HCT116 (cell line): Measurements from ENCODE around the gene POPDC3. TPM values are rescaled to one million over a fixed set of nuclear protein-coding genes. Genes with fewer than 3 reads are reported as not detected.
"Not testable (repeated sequence)": the region's sequence is repeated elsewhere in the genome, so short reads cannot be mapped to it uniquely, and the experiment has no call there.

ENCODE experiments used
- ATAC-seq: fragments of 200-7000 bp; cut with Tn5 transposase; 2 replicates; pipeline ENCODE4 v1.9.1; 2020; ENCODE audit warnings: mild to moderate bottlenecking, moderate library complexity
- BruUV-seq: library from RNA; stranded (reverse); fragments of 400-500 nt; replicated peaks from 2 replicates; lab custom pipeline; 2021; lab: Mats Ljungman, UMichigan
- CTCF ChIA-PET: fragments of 300-600 bp; sonication (Branson Sonifier 250); formaldehyde crosslinking; loops from one replicate; lab custom pipeline; 2021; ENCODE audit warnings: antibody characterized with exemption; lab: Charles Lee
- POLR2A ChIA-PET: fragments of 300-600, 350-600 bp; sonication (Branson Sonifier 250); formaldehyde crosslinking; loops from one replicate; lab custom pipeline; 2021; ENCODE audit warnings: antibody characterized with exemption; lab: Charles Lee
- RAD21 ChIA-PET, 2 experiments: fragments of 300-600 bp; sonication (Branson Sonifier 250); formaldehyde crosslinking; loops; one replicate each; lab custom pipeline; 2023; ENCODE audit warnings: low total read pairs in 2 of 2; ENCODE audit not compliant: uncharacterized antibody in 2 of 2, unreplicated experiment in 2 of 2, low non-redundant PET in 1 of 2; lab: Charles Lee
- DNase-seq: peaks from one replicate; pipeline ENCODE4 v3.0.0-alpha.2; 2010; ENCODE audit warnings: low read depth, low spot score
- H2AFZ ChIP-seq: fragments of 200-600 bp; shearing (Covaris generic), sonication (generic); 2 replicates; pipeline ENCODE4 v1.6.1; 2017; ENCODE audit warnings: low read depth, mixed run types, mixed read lengths, antibody characterized with exemption, low read length; ENCODE audit not compliant: poor library complexity, severe bottlenecking
- H3K27ac ChIP-seq: 2 replicates; pipeline ENCODE4 v1.5.1; 2012; ENCODE audit warnings: low read depth, low read length
- H3K27me3 ChIP-seq: fragments of 200-600 bp; sonication (generic); 2 replicates; pipeline ENCODE4 v1.6.1; 2016; ENCODE audit warnings: mixed run types, low read length, mixed read lengths; ENCODE audit not compliant: insufficient read depth
- H3K36me3 ChIP-seq, 2 experiments: fragments of 200-500 bp in 1 of 2; fragments of 200-600 bp in 1 of 2; sonication (Bioruptor generic) in 1 of 2; sonication (generic) in 1 of 2; 2 replicates each; pipeline versions ENCODE4 v1.5.1 to v1.6.1; 2014 to 2016; ENCODE audit warnings: low read length in 2 of 2, inconsistent platforms in 1 of 2, mixed read lengths in 1 of 2, mixed run types in 1 of 2; ENCODE audit not compliant: insufficient read depth in 2 of 2, control insufficient read depth in 1 of 2
- H3K4me1 ChIP-seq, 2 experiments: fragments of 200-600 bp in 1 of 2; sonication (generic) in 1 of 2; 2 replicates each; pipeline versions ENCODE4 v1.5.1 to v1.6.1; 2012 to 2017; ENCODE audit warnings: low read length in 2 of 2, inconsistent platforms in 1 of 2, mild to moderate bottlenecking in 1 of 2, mixed read lengths in 1 of 2, mixed run types in 1 of 2, moderate library complexity in 1 of 2; ENCODE audit not compliant: insufficient read depth in 2 of 2, control insufficient read depth in 1 of 2
- H3K4me2 ChIP-seq: fragments of 200-600 bp; sonication (generic); 2 replicates; pipeline ENCODE4 v1.6.1; 2017; ENCODE audit warnings: mixed run types, low read length, mixed read lengths
- H3K4me3 ChIP-seq, 2 experiments: fragments of 200-600 bp in 1 of 2; sonication (generic) in 1 of 2; replicated peaks in 1 of 2; 2 replicates each; pipeline ENCODE4 v1.5.1; 2011 to 2016; ENCODE audit warnings: low read length in 2 of 2, control low read depth in 1 of 2, low read depth in 1 of 2, mild to moderate bottlenecking in 1 of 2, mixed read lengths in 1 of 2, mixed run types in 1 of 2
- H3K79me2 ChIP-seq: fragments of 200-600 bp; sonication (generic); 2 replicates; pipeline ENCODE4 v1.6.1; 2017; ENCODE audit warnings: mild to moderate bottlenecking, mixed run types, low read length, moderate library complexity, mixed read lengths; ENCODE audit not compliant: insufficient read depth
- H3K9ac ChIP-seq: fragments of 200-600 bp; sonication (generic); 2 replicates; pipeline ENCODE4 v1.6.1; 2016; ENCODE audit warnings: low read length, mixed read lengths
- H3K9me2 ChIP-seq: fragments of 200-600 bp; sonication (generic), shearing (Covaris generic); 2 replicates; pipeline ENCODE4 v1.6.1; 2017; ENCODE audit warnings: mixed run types, mild to moderate bottlenecking, moderate library complexity; ENCODE audit not compliant: insufficient read depth
- H3K9me3 ChIP-seq, 2 experiments: fragments of 200-500 bp in 1 of 2; fragments of 200-600 bp in 1 of 2; sonication (Bioruptor generic) in 1 of 2; sonication (generic) in 1 of 2; 2 replicates each; pipeline ENCODE4 v1.6.1; 2014 to 2017; ENCODE audit warnings: low read length in 2 of 2, mixed read lengths in 2 of 2, inconsistent platforms in 1 of 2, low read depth in 1 of 2, mild to moderate bottlenecking in 1 of 2, mixed run types in 1 of 2, moderate library complexity in 1 of 2; ENCODE audit not compliant: control insufficient read depth in 1 of 2, insufficient read depth in 1 of 2
- H4K20me1 ChIP-seq: fragments of 200-600 bp; sonication (generic), shearing (Covaris generic); 2 replicates; pipeline ENCODE4 v1.6.1; 2017; ENCODE audit warnings: mixed run types, mild to moderate bottlenecking, moderate library complexity; ENCODE audit not compliant: insufficient read depth
- EZH2phosphoT487 ChIP-seq: fragments of 200-600 bp; IDR thresholded peaks from 2 replicates; pipeline ENCODE4 v1.6.1; 2018; ENCODE audit warnings: antibody characterized with exemption, borderline replicate concordance
- FOSL1 ChIP-seq: IDR thresholded peaks from 2 replicates; pipeline ENCODE4 v1.6.1; 2012; ENCODE audit warnings: low read depth
- JUND ChIP-seq: IDR thresholded peaks from 2 replicates; pipeline ENCODE4 v1.6.1; 2012
- POLR2A ChIP-seq: IDR thresholded peaks from 2 replicates; pipeline ENCODE4 v1.7.0; 2011; ENCODE audit warnings: borderline replicate concordance; ENCODE audit not compliant: insufficient read depth, insufficient read length; ENCODE audit errors: extremely low read depth
- SP1 ChIP-seq: IDR thresholded peaks from 2 replicates; pipeline ENCODE4 v1.6.1; 2012; ENCODE audit warnings: low read depth
- SRF ChIP-seq: IDR thresholded peaks from 2 replicates; pipeline ENCODE4 v1.6.1; 2012; ENCODE audit warnings: low read depth
- TCF7L2 ChIP-seq: IDR thresholded peaks from 2 replicates; pipeline ENCODE4 v1.7.0; 2011; ENCODE audit warnings: borderline replicate concordance, inconsistent platforms; ENCODE audit not compliant: insufficient read depth, insufficient read length; ENCODE audit errors: extremely low read depth
- intact Hi-C: fragments of 100-400 bp; cut with micrococcal nuclease; formaldehyde crosslinking; loops from 2 replicates; pipeline ENCODE4 v1.10.0; 2022
- total RNA-seq: library from RNA; stranded (reverse); gene quantifications from one replicate; pipeline ENCODE4 v1.2.1, GENCODE V29; 2021; ENCODE audit not compliant: unreplicated experiment
- TF ChIP-seq, protein P1 (sequence below): IDR thresholded peaks from 2 replicates; pipeline ENCODE4 v1.6.1; 2012; ENCODE audit warnings: low read depth

The POPDC3 gene
- total RNA-seq, 1 experiment from 2014 or later = 10.1 TPM

DNA sequence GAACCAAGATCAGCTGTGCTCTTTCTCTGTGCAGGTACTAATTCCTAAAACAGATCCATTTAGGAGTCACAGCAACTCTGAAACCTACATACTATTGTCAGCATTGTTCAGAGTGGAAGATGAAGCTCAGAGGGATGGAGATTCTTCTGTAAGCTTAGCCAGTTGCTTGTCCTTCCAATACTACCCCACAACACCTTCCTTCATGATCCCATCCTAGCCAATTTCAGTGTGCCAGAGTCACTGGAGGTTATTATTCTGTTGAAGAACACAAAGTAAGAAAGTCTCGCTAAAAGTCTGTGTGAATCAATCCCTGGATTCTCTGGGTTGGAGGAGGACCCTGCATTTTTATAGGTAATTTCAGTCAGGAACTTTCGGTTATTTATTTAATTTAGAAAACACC is 2.3 kb downstream of the POPDC3 start (continued):
- TF ChIP-seq EZH2phosphoT487 (no peak), POLR2A (no peak)

DNA sequence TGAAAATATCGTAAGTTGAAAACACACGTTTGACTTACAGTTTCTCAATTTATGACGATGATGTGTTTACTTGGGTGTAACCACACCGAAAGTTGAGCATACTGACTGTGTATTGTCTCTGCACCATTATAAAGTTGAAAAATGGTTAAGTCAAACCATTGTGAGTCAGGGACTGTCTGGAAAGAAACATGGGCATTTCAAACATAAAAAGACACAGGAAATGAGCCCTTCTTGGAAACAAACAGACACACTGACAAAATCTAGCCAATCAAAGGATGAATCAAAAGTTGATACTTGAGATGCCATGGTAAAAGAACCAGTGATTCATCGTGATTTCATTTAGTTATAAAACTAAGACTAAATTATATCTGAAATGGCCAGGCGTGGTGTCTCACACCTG is 5.3 kb downstream of the POPDC3 start:
- TF ChIP-seq FOSL1 (no peak), TCF7L2 (no peak), JUND (no peak), SRF (no peak), SP1 (no peak), EZH2phosphoT487 (no peak)
- TF ChIP-seq, protein P1, sequence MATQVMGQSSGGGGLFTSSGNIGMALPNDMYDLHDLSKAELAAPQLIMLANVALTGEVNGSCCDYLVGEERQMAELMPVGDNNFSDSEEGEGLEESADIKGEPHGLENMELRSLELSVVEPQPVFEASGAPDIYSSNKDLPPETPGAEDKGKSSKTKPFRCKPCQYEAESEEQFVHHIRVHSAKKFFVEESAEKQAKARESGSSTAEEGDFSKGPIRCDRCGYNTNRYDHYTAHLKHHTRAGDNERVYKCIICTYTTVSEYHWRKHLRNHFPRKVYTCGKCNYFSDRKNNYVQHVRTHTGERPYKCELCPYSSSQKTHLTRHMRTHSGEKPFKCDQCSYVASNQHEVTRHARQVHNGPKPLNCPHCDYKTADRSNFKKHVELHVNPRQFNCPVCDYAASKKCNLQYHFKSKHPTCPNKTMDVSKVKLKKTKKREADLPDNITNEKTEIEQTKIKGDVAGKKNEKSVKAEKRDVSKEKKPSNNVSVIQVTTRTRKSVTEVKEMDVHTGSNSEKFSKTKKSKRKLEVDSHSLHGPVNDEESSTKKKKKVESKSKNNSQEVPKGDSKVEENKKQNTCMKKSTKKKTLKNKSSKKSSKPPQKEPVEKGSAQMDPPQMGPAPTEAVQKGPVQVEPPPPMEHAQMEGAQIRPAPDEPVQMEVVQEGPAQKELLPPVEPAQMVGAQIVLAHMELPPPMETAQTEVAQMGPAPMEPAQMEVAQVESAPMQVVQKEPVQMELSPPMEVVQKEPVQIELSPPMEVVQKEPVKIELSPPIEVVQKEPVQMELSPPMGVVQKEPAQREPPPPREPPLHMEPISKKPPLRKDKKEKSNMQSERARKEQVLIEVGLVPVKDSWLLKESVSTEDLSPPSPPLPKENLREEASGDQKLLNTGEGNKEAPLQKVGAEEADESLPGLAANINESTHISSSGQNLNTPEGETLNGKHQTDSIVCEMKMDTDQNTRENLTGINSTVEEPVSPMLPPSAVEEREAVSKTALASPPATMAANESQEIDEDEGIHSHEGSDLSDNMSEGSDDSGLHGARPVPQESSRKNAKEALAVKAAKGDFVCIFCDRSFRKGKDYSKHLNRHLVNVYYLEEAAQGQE = no peak
- intact Hi-C loops = no loop called here
- RAD21 ChIA-PET = no interaction called here
- peaks cover 14% of the 10 kb centered on the region; the same call in 1 of the 2 replicates for H3K79me2 ChIP-seq
- no peak overlapping the region for H3K4me3 ChIP-seq
- CTCF ChIA-PET = no interaction called here
- H3K4me1 ChIP-seq = peaks cover 4 to 34% of the 10 kb centered on the region in 2 experiments; a peak in 3 of 4 replicates
- BruUV-seq = no TSS peak
- POLR2A ChIA-PET = no interaction called here
- H3K27me3 ChIP-seq = no peaks in the 10 kb centered on the region
- ATAC-seq (no peak), DNase-seq (no peak)
- no peaks in the 10 kb centered on the region for H3K9me2 ChIP-seq
- H3K9me3 ChIP-seq = no peaks in the 10 kb centered on the region
- no peak overlapping the region for H2AFZ ChIP-seq
- H3K4me2 ChIP-seq = no peak overlapping the region
- H3K27ac ChIP-seq = no peak overlapping the region
- H4K20me1 ChIP-seq = no peaks in the 10 kb centered on the region
- H3K36me3 ChIP-seq = no peaks in the 10 kb centered on the region
- H3K9ac ChIP-seq = no peak overlapping the region

DNA sequence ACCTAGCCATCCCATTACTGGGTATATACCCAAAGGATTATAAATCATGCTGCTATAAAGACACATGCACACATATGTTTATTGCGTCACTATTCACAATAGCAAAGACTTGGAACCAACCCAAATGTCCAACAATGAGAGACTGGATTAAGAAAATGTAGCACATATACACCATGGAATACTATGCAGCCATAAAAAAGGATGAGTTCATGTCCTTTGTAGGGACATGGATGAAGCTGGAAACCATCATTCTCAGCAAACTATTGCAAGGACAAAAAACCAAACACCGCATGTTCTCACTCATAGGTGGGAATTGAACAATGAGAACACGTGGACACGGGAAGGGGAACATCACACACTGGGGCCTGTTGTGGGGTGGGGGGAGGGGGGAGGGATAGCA is 7.3 kb downstream of the POPDC3 start:
- RAD21 ChIA-PET, H4K20me1 ChIP-seq, CTCF ChIA-PET, H2AFZ ChIP-seq, ATAC-seq, H3K9me2 ChIP-seq, H3K36me3 ChIP-seq, H3K9me3 ChIP-seq, H3K4me2 ChIP-seq, BruUV-seq, POLR2A ChIA-PET, H3K79me2 ChIP-seq, H3K4me3 ChIP-seq, H3K27me3 ChIP-seq, DNase-seq, H3K27ac ChIP-seq, H3K9ac ChIP-seq, intact Hi-C loops: not testable (repeated sequence)
- peaks cover 0 to 16% of the 10 kb centered on the region in 2 experiments; a peak in 2 of 4 replicates for H3K4me1 ChIP-seq
